A673 (cell line): ENCODE measurements around the gene SEZ6L. TPM values are rescaled to one million over a fixed set of nuclear protein-coding genes. Genes with fewer than 3 reads are reported as not detected.

Source experiments
- BruUV-seq: library from RNA; stranded (reverse); fragments of 400-500 nt; replicated peaks from 2 replicates; lab custom pipeline; 2021; lab: Mats Ljungman, UMichigan
- CTCF ChIA-PET: fragments of 300-600 bp; sonication (Branson Sonifier 250); formaldehyde crosslinking; loops from one replicate; lab custom pipeline; 2022; ENCODE audit warnings: antibody characterized with exemption; lab: Charles Lee
- POLR2A ChIA-PET: fragments of 300-600 bp; sonication (Branson Sonifier 250); formaldehyde crosslinking; loops from one replicate; lab custom pipeline; 2022; ENCODE audit warnings: antibody characterized with exemption; ENCODE audit not compliant: low non-redundant PET; lab: Charles Lee
- DNase-seq: peaks from one replicate; pipeline ENCODE4 v3.0.0-alpha.2; 2015; ENCODE audit warnings: low spot score
- H3K27ac ChIP-seq: fragments of 200-600 bp; sonication (generic); 2 replicates; pipeline ENCODE4 v1.5.1; 2016; ENCODE audit warnings: mixed run types, low read depth, mild to moderate bottlenecking, mixed read lengths, antibody characterized with exemption, low read length; ENCODE audit not compliant: poor library complexity, severe bottlenecking
- H3K27me3 ChIP-seq: fragments of 200-600 bp; sonication (generic); replicated peaks from 2 replicates; pipeline ENCODE4 v1.6.1; 2017; ENCODE audit warnings: mixed run types, low read depth, mild to moderate bottlenecking, mixed read lengths, antibody characterized with exemption, low read length; ENCODE audit not compliant: insufficient read depth, poor library complexity
- H3K36me3 ChIP-seq: fragments of 200-600 bp; sonication (generic); 2 replicates; pipeline ENCODE4 v1.6.1; 2016; ENCODE audit warnings: mixed run types, mild to moderate bottlenecking, mixed read lengths, antibody characterized with exemption, low read length; ENCODE audit not compliant: insufficient read depth, poor library complexity, severe bottlenecking
- H3K4me1 ChIP-seq: fragments of 200-600 bp; sonication (generic); 2 replicates; pipeline ENCODE4 v1.6.1; 2017; ENCODE audit warnings: mixed run types, mild to moderate bottlenecking, mixed read lengths, antibody characterized with exemption, low read length; ENCODE audit not compliant: insufficient read depth, poor library complexity, severe bottlenecking
- H3K4me3 ChIP-seq: fragments of 200-600 bp; sonication (generic); 2 replicates; pipeline ENCODE4 v1.5.1; 2016; ENCODE audit warnings: low read depth, mixed run types, mild to moderate bottlenecking, mixed read lengths, low read length; ENCODE audit not compliant: poor library complexity, severe bottlenecking
- H3K9me3 ChIP-seq: fragments of 200-600 bp; sonication (generic); 2 replicates; pipeline ENCODE4 v1.6.1; 2016; ENCODE audit warnings: mixed run types, low read depth, mild to moderate bottlenecking, mixed read lengths, antibody characterized with exemption, low read length; ENCODE audit not compliant: poor library complexity, severe bottlenecking
- EZH2 ChIP-seq: fragments of 200-600 bp; sonication (generic); IDR thresholded peaks from 2 replicates; pipeline ENCODE4 v1.6.1; 2017; ENCODE audit warnings: borderline replicate concordance, low read depth, mild to moderate bottlenecking, mixed read lengths, antibody characterized with exemption, low read length; ENCODE audit not compliant: poor library complexity, severe bottlenecking
- intact Hi-C: fragments of 100-400 bp; cut with micrococcal nuclease; formaldehyde crosslinking; loops from one replicate; pipeline ENCODE4 v1.10.0; 2022; ENCODE audit not compliant: unreplicated experiment
- total RNA-seq: library from RNA; stranded (reverse); gene quantifications from 2 replicates; pipeline ENCODE4 v1.2.3, GENCODE V29; 2021
- TF ChIP-seq, protein P1 (sequence below): fragments of 300-800, 200-600 bp; sonication (generic); conservative IDR thresholded peaks from 2 replicates; pipeline ENCODE4 v1.5.1; 2017; ENCODE audit warnings: low read depth, mild to moderate bottlenecking, antibody characterized with exemption, low read length, moderate library complexity, mixed read lengths

SEZ6L gene
- total RNA-seq, 1 experiment from 2014 or later = 6.3 TPM

GRCh38 chr22:26328221-26328620 lies 159.0 kb downstream of the SEZ6L start:
- H3K9me3 ChIP-seq = no peaks in the 10 kb centered on the region
- H3K27me3 ChIP-seq = peaks cover 3% of the 10 kb centered on the region
- intact Hi-C loops = no loop called here
- ChIA-PET POLR2A (no interaction called here), CTCF (interaction anchor here (0.5 kb wide), 1 partner anchor 142 kb away, joined by 3 read pairs; no protein-coding TSS in a partner anchor)
- H3K4me1 ChIP-seq = no peaks in the 10 kb centered on the region
- H3K36me3 ChIP-seq = no peaks in the 10 kb centered on the region
- no TSS peak for BruUV-seq
- TF ChIP-seq, protein P1, sequence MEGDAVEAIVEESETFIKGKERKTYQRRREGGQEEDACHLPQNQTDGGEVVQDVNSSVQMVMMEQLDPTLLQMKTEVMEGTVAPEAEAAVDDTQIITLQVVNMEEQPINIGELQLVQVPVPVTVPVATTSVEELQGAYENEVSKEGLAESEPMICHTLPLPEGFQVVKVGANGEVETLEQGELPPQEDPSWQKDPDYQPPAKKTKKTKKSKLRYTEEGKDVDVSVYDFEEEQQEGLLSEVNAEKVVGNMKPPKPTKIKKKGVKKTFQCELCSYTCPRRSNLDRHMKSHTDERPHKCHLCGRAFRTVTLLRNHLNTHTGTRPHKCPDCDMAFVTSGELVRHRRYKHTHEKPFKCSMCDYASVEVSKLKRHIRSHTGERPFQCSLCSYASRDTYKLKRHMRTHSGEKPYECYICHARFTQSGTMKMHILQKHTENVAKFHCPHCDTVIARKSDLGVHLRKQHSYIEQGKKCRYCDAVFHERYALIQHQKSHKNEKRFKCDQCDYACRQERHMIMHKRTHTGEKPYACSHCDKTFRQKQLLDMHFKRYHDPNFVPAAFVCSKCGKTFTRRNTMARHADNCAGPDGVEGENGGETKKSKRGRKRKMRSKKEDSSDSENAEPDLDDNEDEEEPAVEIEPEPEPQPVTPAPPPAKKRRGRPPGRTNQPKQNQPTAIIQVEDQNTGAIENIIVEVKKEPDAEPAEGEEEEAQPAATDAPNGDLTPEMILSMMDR = no peak
- no peak for TF ChIP-seq EZH2
- no peak overlapping the region for H3K4me3 ChIP-seq
- no peak for DNase-seq
- H3K27ac ChIP-seq = no peak overlapping the region

- ChIA-PET POLR2A (no interaction called here), CTCF (interaction anchor here (0.5 to 1.1 kb wide), 5 partner anchors 10 to 1525 kb away, joined by 3 to 6 read pairs (median 3); partner anchors contain the start of gene SGSM1)
- Histone ChIP-seq H3K27me3 (peaks cover 3% of the 10 kb centered on the region), H3K4me3 (no peak overlapping the region), H3K27ac (no peak overlapping the region), H3K36me3 (no peaks in the 10 kb centered on the region), H3K4me1 (no peaks in the 10 kb centered on the region), H3K9me3 (no peaks in the 10 kb centered on the region)
- intact Hi-C loops = loop anchor here (2.0 to 5.0 kb wide), 4 partner anchors 159 to 556 kb away; no protein-coding TSS in a partner anchor
- TF ChIP-seq, protein P1 = peak; percentile 90
- TF ChIP-seq EZH2 = no peak
- no TSS peak for BruUV-seq
- DNase-seq = peak; percentile 53
Measured at GRCh38 chr22:26330971-26331625, 161.8 kb downstream of the SEZ6L start.

- Histone ChIP-seq H3K4me1 (no peaks in the 10 kb centered on the region), H3K4me3 (no peak overlapping the region), H3K9me3 (no peaks in the 10 kb centered on the region), H3K27me3 (peaks cover 15% of the 10 kb centered on the region), H3K36me3 (no peaks in the 10 kb centered on the region), H3K27ac (no peak overlapping the region)
- intact Hi-C loops = loop anchor here (5.0 kb wide), 3 partner anchors 161 to 481 kb away; no protein-coding TSS in a partner anchor
- no TSS peak for BruUV-seq
- CTCF ChIA-PET = no interaction called here
- no peak for DNase-seq
- POLR2A ChIA-PET = no interaction called here
- no peak for TF ChIP-seq EZH2
Measured at GRCh38 chr22:26333088-26333800, 164.0 kb downstream of the SEZ6L start.
